C4-2B (cell line): ENCODE data around the gene APIP.

Experiments used
- ZFX ChIP-seq: fragments of 450-650 bp; IDR thresholded peaks from 2 replicates; pipeline ENCODE4 v1.6.1; 2017
- TF ChIP-seq, protein P1 (sequence below): fragments of 450-650 bp; conservative IDR thresholded peaks from 2 replicates; pipeline ENCODE4 v1.5.1; 2017; ENCODE audit warnings: mild to moderate bottlenecking

DNA sequence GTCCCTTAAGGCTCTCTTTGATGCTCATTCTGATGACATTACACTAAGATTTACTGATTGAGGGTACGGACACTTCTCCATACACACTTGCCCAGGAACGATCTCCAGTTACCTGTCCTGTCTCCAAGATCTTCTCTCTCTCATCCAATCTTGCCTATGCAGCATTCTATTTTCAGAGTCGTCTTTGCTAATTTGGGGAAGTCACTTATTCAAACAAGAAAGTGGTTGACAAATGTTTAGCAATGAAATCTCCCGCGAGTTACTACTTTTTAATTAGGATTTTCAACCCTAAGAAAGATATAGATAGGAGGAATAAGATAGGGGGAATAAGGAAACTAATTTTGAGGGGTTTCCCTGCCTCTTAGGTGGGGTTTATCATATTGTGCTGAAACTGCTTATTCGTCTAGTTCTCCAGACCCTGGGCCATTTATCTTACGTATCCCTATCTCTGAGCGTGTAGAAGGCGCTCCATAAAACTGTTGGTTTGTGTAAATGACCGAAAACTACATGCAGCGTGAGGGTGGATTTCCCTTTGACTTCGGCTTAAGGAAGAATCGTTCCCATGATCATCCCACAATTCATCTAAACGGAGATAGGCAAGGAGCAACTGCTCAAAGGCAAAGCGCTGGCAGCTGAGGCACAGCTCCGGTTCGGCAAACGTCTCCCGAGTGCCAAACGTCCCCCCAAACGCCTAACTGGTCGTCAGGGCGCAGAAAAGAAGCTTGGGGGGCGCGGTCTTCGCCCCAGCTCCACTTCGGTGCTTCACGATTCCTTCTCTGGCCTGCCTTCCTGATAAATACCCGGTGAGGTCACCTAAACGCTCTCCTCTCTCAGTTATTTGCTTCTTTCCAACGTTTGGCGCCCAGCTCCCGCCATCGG lies 804 bp downstream of the APIP start:
- TF ChIP-seq, protein P1, sequence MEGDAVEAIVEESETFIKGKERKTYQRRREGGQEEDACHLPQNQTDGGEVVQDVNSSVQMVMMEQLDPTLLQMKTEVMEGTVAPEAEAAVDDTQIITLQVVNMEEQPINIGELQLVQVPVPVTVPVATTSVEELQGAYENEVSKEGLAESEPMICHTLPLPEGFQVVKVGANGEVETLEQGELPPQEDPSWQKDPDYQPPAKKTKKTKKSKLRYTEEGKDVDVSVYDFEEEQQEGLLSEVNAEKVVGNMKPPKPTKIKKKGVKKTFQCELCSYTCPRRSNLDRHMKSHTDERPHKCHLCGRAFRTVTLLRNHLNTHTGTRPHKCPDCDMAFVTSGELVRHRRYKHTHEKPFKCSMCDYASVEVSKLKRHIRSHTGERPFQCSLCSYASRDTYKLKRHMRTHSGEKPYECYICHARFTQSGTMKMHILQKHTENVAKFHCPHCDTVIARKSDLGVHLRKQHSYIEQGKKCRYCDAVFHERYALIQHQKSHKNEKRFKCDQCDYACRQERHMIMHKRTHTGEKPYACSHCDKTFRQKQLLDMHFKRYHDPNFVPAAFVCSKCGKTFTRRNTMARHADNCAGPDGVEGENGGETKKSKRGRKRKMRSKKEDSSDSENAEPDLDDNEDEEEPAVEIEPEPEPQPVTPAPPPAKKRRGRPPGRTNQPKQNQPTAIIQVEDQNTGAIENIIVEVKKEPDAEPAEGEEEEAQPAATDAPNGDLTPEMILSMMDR, result no peak
- TF ChIP-seq ZFX, result no peak
